Measurements from ENCODE around the gene ADCK2.

- TF ChIP-seq GATA3 (IDR thresholded peaks at IDR 0.05; ENCODE audit: low read depth, low read length) = no peak
- no peak; the same call in 1 of the 2 replicates for TF ChIP-seq GATA2 (IDR thresholded peaks at IDR 0.05; ENCODE audit: low read depth, low read length)
Observed at GRCh38 chr7:140650367-140650766, 22.4 kb upstream of the ADCK2 start.
